Right atrium auricular region (tissue), 2 donors: Measurements from ENCODE around the gene PRSS16. TPM values are rescaled to one million over a fixed set of nuclear protein-coding genes. Genes with fewer than 3 reads are reported as not detected.

Experiments used
- DNase-seq: peaks from one replicate; pipeline ENCODE4 v3.0.0-alpha.2; 2019; ENCODE audit warnings: low spot score
- H3K27ac ChIP-seq, 2 donors: fragments of 200-600 bp; sonication (generic); 1 replicate in 1 of 2; 2 replicates in 1 of 2; pipeline ENCODE4 v1.5.1; 2016 to 2019
- H3K27me3 ChIP-seq, 2 donors: fragments of 200-600 bp; sonication (generic); one replicate each; pipeline versions ENCODE4 v1.5.1 to v1.6.0; 2017 to 2019
- H3K36me3 ChIP-seq: fragments of 200-600 bp; sonication (generic); one replicate; pipeline ENCODE4 v1.5.1; 2016
- H3K4me1 ChIP-seq, 2 donors: fragments of 200-600 bp; sonication (generic); one replicate each; pipeline versions ENCODE4 v1.5.1 to v1.6.0; 2017 to 2019
- H3K4me3 ChIP-seq, 2 donors: fragments of 200-600 bp; sonication (generic); 1 replicate in 1 of 2; 2 replicates in 1 of 2; pipeline ENCODE4 v1.5.1; 2017 to 2019; ENCODE audit warnings: mild to moderate bottlenecking in 1 of 2, moderate library complexity in 1 of 2
- H3K9me3 ChIP-seq, 2 donors: fragments of 200-600 bp; sonication (generic); one replicate each; pipeline ENCODE4 v1.5.1; 2019
- total RNA-seq, 2 donors: library from RNA; depleted of rRNA; stranded (reverse); fragments of >200 nt; gene quantifications; one replicate each; pipeline ENCODE4 v1.1.0, GENCODE V29; 2016
- TF ChIP-seq, protein P1 (sequence below), 2 donors: fragments of 200-600 bp; sonication (generic); IDR thresholded peaks; one replicate each; pipeline ENCODE4 v1.5.1; 2019; ENCODE audit warnings: antibody characterized with exemption in 2 of 2

Gene PRSS16
- total RNA-seq, 2 donors from 2014 or later: 1.7 TPM; not detected in 1

DNA sequence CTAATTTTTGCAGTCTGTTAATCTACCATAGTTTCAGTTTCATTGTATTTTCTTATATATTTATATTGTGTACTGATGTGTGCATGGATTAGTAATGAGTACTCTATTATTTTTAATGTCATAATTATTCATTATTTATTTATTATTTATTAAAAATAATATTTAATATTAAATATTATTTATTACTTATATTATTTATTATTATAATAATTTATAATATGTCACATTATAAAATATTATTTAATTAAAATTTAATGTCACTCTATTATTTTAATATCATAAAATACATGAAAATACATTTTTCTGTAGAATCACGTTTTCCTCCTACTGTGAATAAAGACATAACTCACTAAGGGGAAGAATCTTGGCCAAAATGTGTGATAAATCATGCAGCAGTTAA, 34.1 kb downstream of the PRSS16 start:
- H3K27ac ChIP-seq: no peak overlapping the region
- TF ChIP-seq, protein P1, sequence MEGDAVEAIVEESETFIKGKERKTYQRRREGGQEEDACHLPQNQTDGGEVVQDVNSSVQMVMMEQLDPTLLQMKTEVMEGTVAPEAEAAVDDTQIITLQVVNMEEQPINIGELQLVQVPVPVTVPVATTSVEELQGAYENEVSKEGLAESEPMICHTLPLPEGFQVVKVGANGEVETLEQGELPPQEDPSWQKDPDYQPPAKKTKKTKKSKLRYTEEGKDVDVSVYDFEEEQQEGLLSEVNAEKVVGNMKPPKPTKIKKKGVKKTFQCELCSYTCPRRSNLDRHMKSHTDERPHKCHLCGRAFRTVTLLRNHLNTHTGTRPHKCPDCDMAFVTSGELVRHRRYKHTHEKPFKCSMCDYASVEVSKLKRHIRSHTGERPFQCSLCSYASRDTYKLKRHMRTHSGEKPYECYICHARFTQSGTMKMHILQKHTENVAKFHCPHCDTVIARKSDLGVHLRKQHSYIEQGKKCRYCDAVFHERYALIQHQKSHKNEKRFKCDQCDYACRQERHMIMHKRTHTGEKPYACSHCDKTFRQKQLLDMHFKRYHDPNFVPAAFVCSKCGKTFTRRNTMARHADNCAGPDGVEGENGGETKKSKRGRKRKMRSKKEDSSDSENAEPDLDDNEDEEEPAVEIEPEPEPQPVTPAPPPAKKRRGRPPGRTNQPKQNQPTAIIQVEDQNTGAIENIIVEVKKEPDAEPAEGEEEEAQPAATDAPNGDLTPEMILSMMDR (IDR thresholded peaks at IDR 0.05): no peak
- peaks cover 15 to 32% of the 10 kb centered on the region in 2 donors for H3K27me3 ChIP-seq
- no peak for DNase-seq
- H3K9me3 ChIP-seq: peaks cover 0 to 10% of the 10 kb centered on the region in 2 donors
- no peak overlapping the region for H3K4me3 ChIP-seq
- no peaks in the 10 kb centered on the region for H3K4me1 ChIP-seq
- no peaks in the 10 kb centered on the region for H3K36me3 ChIP-seq

DNA sequence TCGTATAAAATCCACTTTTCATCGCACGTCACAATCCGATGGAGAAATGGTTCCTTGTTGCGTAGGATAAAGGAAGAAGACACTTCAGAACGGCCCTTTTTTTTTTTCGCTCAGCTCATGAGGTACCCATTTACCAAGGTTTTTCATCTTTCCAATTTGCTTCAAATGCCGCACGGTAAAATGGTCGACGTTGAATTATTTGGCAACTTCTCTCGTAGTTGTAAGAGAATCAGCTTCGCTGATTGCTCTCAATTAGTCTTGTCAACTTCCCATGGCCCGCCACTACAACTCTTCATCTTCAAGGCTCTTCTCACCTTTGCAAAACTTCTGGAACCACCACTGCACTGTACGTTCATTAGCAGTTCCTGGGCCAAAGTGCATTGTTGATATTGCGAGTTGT, 35.8 kb downstream of the PRSS16 start:
- Histone ChIP-seq H3K27me3 (peaks cover 25 to 28% of the 10 kb centered on the region in 2 donors), H3K36me3 (no peaks in the 10 kb centered on the region), H3K27ac (no peak overlapping the region), H3K4me3 (no peak overlapping the region), H3K4me1 (peaks cover 0 to 5% of the 10 kb centered on the region in 2 donors), H3K9me3 (peaks cover 0 to 10% of the 10 kb centered on the region in 2 donors)
- TF ChIP-seq, protein P1 (IDR thresholded peaks at IDR 0.05): no peak
- no peak for DNase-seq

DNA sequence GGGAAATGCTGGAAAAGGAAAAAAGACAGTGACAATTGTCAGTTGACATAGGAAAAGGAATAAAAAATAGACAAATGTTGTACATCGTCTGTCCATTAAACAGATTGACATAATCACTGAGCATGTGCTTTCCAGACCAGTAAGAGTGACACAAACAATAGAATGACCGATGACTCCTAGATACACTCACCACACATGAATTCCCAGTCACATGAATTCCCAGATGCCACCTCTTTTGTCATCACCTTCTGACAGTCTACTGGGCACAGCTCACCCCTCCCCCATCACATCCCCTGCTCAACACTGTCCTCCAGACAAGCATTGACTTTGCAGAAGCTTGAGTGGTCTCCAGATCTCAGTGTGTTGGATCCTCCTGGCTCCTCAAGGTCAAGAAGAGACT, 38.6 kb downstream of the PRSS16 start:
- Histone ChIP-seq H3K27ac (no peak overlapping the region), H3K4me1 (peaks cover 0 to 9% of the 10 kb centered on the region in 2 donors), H3K4me3 (no peak overlapping the region), H3K36me3 (no peaks in the 10 kb centered on the region), H3K9me3 (peaks cover 0 to 11% of the 10 kb centered on the region in 2 donors), H3K27me3 (peaks cover 30 to 34% of the 10 kb centered on the region in 2 donors)
- DNase-seq: no peak
- TF ChIP-seq, protein P1 (IDR thresholded peaks at IDR 0.05): no peak

DNA sequence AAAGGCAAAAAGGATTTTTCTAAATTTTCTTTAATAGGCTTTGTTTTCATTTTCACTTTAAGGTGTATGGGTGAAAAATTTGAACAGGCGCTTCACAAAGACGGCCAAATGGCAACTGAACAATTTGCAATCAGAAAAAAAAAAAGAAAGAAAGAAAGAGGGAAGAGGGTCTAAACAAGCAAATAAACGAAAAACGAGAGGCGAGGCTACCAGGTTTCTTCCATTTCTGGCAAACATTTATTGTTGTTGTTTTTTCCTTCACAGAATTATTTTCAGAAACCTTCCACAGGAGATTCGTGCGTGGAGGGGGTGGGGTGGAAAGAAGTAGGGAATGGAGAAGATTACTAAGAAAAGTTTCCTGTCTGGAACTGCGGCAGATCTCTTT, 40.2 kb downstream of the PRSS16 start:
- Histone ChIP-seq H3K27me3 (peaks cover 28 to 36% of the 10 kb centered on the region in 2 donors), H3K36me3 (no peaks in the 10 kb centered on the region), H3K4me1 (peaks cover 0 to 9% of the 10 kb centered on the region in 2 donors), H3K4me3 (no peak overlapping the region), H3K9me3 (peaks cover 0 to 14% of the 10 kb centered on the region in 2 donors), H3K27ac (no peak overlapping the region)
- no peak for DNase-seq
- TF ChIP-seq, protein P1 (IDR thresholded peaks at IDR 0.05): no peak

DNA sequence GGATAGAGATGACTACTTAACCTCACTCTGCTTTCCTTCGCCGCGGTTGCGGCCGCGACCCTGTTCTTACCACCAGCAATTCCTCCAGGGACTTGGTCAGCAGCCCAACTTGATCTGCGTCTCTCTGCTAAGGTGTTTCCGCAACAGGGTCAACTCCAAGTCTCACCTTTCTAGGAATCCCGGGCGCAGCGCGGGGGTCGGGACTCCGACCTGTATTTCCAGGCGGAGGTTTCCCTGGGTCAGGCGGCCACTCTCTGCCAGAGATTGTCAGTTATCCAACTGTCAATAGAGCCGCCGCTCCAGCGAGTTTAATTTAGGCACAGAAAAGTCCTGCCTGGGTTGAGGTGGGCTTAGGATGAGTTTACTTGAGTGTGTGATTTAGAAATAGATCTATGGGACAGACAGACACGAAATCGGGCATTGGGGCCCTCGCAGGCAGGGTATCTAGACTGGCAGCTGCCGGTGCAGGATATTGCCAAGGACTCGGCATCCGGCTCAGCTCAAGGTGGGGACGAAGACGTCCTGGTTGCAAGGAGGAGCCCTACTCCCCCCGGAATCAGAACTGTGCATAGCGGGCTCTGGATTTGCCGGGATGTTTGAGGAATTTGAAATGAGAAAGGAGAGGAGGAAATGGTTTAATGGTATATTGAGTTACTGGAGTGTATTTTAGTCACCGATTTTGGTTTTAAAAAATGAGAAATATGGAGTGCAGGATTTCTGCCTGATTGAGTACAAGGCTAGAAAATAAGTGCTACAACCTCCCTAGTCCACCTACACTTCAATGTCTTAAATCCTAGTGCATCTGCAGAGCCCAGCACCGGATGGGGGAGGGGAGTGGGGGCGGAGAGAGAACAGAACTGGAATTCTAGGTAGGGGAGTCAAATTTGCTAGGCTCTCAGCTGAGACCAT, 40.9 kb downstream of the PRSS16 start:
- H3K27ac ChIP-seq: no peak overlapping the region
- no peak for DNase-seq
- H3K4me1 ChIP-seq: peaks cover 0 to 9% of the 10 kb centered on the region in 2 donors
- H3K4me3 ChIP-seq: no peak overlapping the region
- no peaks in the 10 kb centered on the region for H3K36me3 ChIP-seq
- H3K27me3 ChIP-seq: peaks cover 28 to 36% of the 10 kb centered on the region in 2 donors
- TF ChIP-seq, protein P1 (IDR thresholded peaks at IDR 0.05): no peak
- H3K9me3 ChIP-seq: peaks cover 0 to 15% of the 10 kb centered on the region in 2 donors
